22Rv1 (cell line): ENCODE results near the gene MCHR1.

ENCODE experiments used
- ZFX ChIP-seq: fragments of 450-650 bp; IDR thresholded peaks from 2 replicates; pipeline ENCODE4 v1.6.1; 2017; ENCODE audit warnings: antibody characterized with exemption, borderline replicate concordance
- TF ChIP-seq, protein P1 (sequence below): fragments of 450-650 bp; IDR thresholded peaks from 2 replicates; pipeline ENCODE4 v1.5.1; 2017; ENCODE audit warnings: mild to moderate bottlenecking

DNA sequence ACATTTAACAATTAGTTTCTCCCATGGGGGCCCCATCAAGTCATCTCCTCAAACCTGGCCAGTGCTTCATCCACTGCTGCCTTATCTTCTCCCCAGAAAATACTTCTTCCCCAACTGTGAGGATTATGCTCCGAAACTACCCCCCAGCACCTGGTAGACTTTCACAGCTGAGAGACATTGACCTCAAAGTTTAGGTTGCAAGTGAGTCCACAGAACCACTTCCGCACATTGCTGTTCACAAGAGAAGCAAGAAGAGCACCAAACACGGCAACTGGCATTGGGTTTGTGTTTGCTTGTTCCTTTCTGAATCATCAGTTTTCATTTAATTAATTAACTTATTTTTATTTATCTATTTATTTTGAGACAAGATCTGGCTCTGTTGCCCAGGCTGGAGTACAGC is 6.1 kb downstream of the MCHR1 start:
- TF ChIP-seq, protein P1, sequence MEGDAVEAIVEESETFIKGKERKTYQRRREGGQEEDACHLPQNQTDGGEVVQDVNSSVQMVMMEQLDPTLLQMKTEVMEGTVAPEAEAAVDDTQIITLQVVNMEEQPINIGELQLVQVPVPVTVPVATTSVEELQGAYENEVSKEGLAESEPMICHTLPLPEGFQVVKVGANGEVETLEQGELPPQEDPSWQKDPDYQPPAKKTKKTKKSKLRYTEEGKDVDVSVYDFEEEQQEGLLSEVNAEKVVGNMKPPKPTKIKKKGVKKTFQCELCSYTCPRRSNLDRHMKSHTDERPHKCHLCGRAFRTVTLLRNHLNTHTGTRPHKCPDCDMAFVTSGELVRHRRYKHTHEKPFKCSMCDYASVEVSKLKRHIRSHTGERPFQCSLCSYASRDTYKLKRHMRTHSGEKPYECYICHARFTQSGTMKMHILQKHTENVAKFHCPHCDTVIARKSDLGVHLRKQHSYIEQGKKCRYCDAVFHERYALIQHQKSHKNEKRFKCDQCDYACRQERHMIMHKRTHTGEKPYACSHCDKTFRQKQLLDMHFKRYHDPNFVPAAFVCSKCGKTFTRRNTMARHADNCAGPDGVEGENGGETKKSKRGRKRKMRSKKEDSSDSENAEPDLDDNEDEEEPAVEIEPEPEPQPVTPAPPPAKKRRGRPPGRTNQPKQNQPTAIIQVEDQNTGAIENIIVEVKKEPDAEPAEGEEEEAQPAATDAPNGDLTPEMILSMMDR, result no peak
- no peak for TF ChIP-seq ZFX
